OCI-LY7 (cell line): ENCODE measurements around the gene CEP97.

Source experiments
- CTCF ChIP-seq: fragments of 200-600 bp; sonication (generic); conservative IDR thresholded peaks from 2 replicates; pipeline ENCODE4 v1.5.1; 2014; ENCODE audit warnings: mild to moderate bottlenecking, antibody characterized with exemption, low read length, moderate library complexity, mixed read lengths
- EZH2phosphoT487 ChIP-seq: fragments of 200-600 bp; sonication (generic); IDR thresholded peaks from 2 replicates; pipeline ENCODE4 v1.6.1; 2018; ENCODE audit warnings: low read depth, borderline replicate concordance, mild to moderate bottlenecking, mixed run types, antibody characterized with exemption, low read length, moderate library complexity, mixed read lengths

DNA sequence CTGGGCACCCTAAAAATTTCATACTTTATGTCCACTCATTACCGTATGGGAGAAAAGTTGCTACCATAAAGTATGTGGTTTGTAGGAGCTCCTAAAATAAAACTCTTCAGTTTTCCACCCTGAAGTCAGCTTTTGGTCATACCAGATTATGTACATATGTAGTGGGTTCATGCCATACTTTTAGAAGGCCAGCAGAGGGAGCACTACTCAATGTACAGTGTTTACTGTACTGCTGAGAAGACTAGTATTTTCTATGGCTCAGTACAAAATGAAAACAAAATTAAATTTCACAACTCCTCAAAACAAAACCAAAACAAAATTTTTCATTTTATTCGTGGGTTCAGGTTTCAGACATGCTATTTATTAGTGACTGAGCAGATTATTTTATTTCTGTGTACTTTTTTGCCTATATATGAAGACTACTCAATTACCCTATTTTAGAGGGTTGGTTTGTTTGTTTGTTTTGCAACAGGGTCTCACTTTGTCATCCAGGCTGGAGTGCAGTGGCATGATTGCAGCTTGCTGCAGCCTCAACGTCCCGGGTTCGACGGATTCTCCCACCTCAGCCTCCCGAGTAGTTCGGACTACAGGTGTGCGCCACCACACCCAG is 78.9 kb downstream of the CEP97 start:
- no peak for TF ChIP-seq EZH2phosphoT487
- peak; percentile 99 for TF ChIP-seq CTCF
